LNCaP clone FGC (cell line): Measurements from ENCODE around the gene RPL29.

ENCODE experiments used
- DNase-seq: peaks from one replicate; pipeline ENCODE4 v3.0.0-alpha.2; 2011; ENCODE audit warnings: low read depth
- H3K4me3 ChIP-seq: 2 replicates; pipeline ENCODE4 v1.5.1; 2011; ENCODE audit warnings: mild to moderate bottlenecking, low read depth, low read length, control low read depth
- TF ChIP-seq, protein P1 (sequence below): IDR thresholded peaks from 2 replicates; pipeline ENCODE4 v1.5.1; 2012; ENCODE audit warnings: mild to moderate bottlenecking; ENCODE audit not compliant: control insufficient read depth, insufficient read depth; ENCODE audit errors: extremely low read depth

RPL29 gene

GRCh38 chr3:51944451-51945021, 51.2 kb downstream of the RPL29 start:
- no peak for DNase-seq
- H3K4me3 ChIP-seq = no peak overlapping the region
- TF ChIP-seq, protein P1, sequence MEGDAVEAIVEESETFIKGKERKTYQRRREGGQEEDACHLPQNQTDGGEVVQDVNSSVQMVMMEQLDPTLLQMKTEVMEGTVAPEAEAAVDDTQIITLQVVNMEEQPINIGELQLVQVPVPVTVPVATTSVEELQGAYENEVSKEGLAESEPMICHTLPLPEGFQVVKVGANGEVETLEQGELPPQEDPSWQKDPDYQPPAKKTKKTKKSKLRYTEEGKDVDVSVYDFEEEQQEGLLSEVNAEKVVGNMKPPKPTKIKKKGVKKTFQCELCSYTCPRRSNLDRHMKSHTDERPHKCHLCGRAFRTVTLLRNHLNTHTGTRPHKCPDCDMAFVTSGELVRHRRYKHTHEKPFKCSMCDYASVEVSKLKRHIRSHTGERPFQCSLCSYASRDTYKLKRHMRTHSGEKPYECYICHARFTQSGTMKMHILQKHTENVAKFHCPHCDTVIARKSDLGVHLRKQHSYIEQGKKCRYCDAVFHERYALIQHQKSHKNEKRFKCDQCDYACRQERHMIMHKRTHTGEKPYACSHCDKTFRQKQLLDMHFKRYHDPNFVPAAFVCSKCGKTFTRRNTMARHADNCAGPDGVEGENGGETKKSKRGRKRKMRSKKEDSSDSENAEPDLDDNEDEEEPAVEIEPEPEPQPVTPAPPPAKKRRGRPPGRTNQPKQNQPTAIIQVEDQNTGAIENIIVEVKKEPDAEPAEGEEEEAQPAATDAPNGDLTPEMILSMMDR = no peak
